HepG2 (cell line): Measurements from ENCODE around the gene ERV3-1. TPM values are rescaled to one million over a fixed set of nuclear protein-coding genes. Genes with fewer than 3 reads are reported as not detected.

Source experiments
- ATAC-seq: fragments of 200-7000 bp; cut with Tn5 transposase; 3 replicates; pipeline ENCODE4 v1.9.1; 2020; ENCODE audit warnings: mild to moderate bottlenecking, moderate library complexity
- Bru-seq: library from RNA; stranded (reverse); fragments of 400-500 nt; gene quantifications from one replicate; lab custom pipeline; 2021; lab: Mats Ljungman, UMichigan
- BruChase-seq, 2 experiments: library from RNA; stranded (reverse); fragments of 400-500 nt; gene quantifications; one replicate each; lab custom pipeline; 2021; lab: Mats Ljungman, UMichigan
- BruUV-seq: library from RNA; stranded (reverse); fragments of 400-500 nt; replicated peaks from 2 replicates; lab custom pipeline; 2021; lab: Mats Ljungman, UMichigan
- CTCF ChIA-PET: fragments of 300-600 bp; formaldehyde crosslinking; extraction: SDS; loops from one replicate; lab custom pipeline; 2021; ENCODE audit warnings: low total read pairs, inconsistent platforms, low intra/inter-chr PET ratio; lab: Yijun Ruan, JAX
- POLR2A ChIA-PET: fragments of 350-600 bp; sonication (Branson Sonifier 250); formaldehyde crosslinking; loops from one replicate; lab custom pipeline; 2020; ENCODE audit warnings: antibody characterized with exemption, inconsistent platforms; lab: Yijun Ruan, JAX
- DNase-seq: peaks from one replicate; pipeline ENCODE4 v3.0.0-alpha.2; 2015; ENCODE audit warnings: low spot score
- FAIRE-seq: peaks from 3 replicates; lab custom pipeline; 2011; peaks lifted over from hg19 to GRCh38; lab: Jason Lieb, UNC
- H2AFZ ChIP-seq: one replicate; pipeline ENCODE4 v1.6.1; 2011; ENCODE audit warnings: low read length, inconsistent platforms
- H3K27ac ChIP-seq: fragments of 300-600 bp; 3 replicates; pipeline ENCODE4 v1.8.0; 2011; ENCODE audit warnings: mixed run types, mild to moderate bottlenecking, mixed read lengths, low read length, inconsistent platforms; ENCODE audit not compliant: insufficient read depth; ENCODE audit errors: extremely low read length
- H3K27me3 ChIP-seq, 2 experiments: fragments of 200-600 bp in 1 of 2; 2 replicates in 1 of 2; 3 replicates in 1 of 2; pipeline versions ENCODE4 v1.6.0 to v1.8.0; 2011; ENCODE audit warnings: low read length in 2 of 2, mild to moderate bottlenecking in 2 of 2, moderate library complexity in 2 of 2, inconsistent platforms in 1 of 2; ENCODE audit not compliant: insufficient read depth in 2 of 2, control insufficient read depth in 1 of 2
- H3K36me3 ChIP-seq, 2 experiments: fragments of 200-600 bp in 1 of 2; replicated peaks in 1 of 2; 2 replicates in 1 of 2; 3 replicates in 1 of 2; pipeline versions ENCODE4 v1.5.1 to v1.8.0; 2011; ENCODE audit warnings: low read length in 2 of 2, inconsistent platforms in 1 of 2; ENCODE audit not compliant: insufficient read depth in 2 of 2, control insufficient read depth in 1 of 2
- H3K4me1 ChIP-seq: 2 replicates; pipeline ENCODE4 v1.5.1; 2012; ENCODE audit warnings: low read length, inconsistent platforms; ENCODE audit not compliant: insufficient read depth
- H3K4me2 ChIP-seq: 2 replicates; pipeline ENCODE4 v1.6.0; 2011; ENCODE audit warnings: low read depth, low read length, inconsistent platforms
- H3K4me3 ChIP-seq, 3 experiments: fragments of 200-600 bp in 1 of 3; sonication (generic), shearing (Covaris generic) in 1 of 3; replicated peaks in 1 of 3; 2 replicates each; pipeline ENCODE4 v1.5.1; 2011 to 2016; ENCODE audit warnings: low read length in 3 of 3, inconsistent platforms in 2 of 3, low read depth in 2 of 3, mild to moderate bottlenecking in 2 of 3, control low read depth in 1 of 3, mixed read lengths in 1 of 3; ENCODE audit not compliant: insufficient read depth in 1 of 3
- H3K79me2 ChIP-seq: one replicate; pipeline ENCODE4 v1.6.1; 2011; ENCODE audit warnings: low read length, inconsistent platforms; ENCODE audit not compliant: insufficient read depth
- H3K9ac ChIP-seq: 2 replicates; pipeline ENCODE4 v1.6.0; 2011; ENCODE audit warnings: mild to moderate bottlenecking, low read depth, low read length, inconsistent platforms; ENCODE audit not compliant: insufficient read depth
- H3K9me3 ChIP-seq: 2 replicates; pipeline ENCODE4 v1.5.1; 2012; ENCODE audit warnings: mild to moderate bottlenecking, low read length
- H4K20me1 ChIP-seq: 2 replicates; pipeline ENCODE4 v1.6.0; 2011; ENCODE audit warnings: inconsistent platforms, mild to moderate bottlenecking, low read length, moderate library complexity; ENCODE audit not compliant: insufficient read depth
- MAZ ChIP-seq, 2 experiments: sonication (generic) in 1 of 2; formaldehyde crosslinking in 1 of 2; IDR thresholded peaks; 2 replicates each; pipeline versions ENCODE4 v1.5.0 to v1.6.1; 2012 to 2020; ENCODE audit warnings: low read depth in 2 of 2, mild to moderate bottlenecking in 2 of 2, borderline replicate concordance in 1 of 2, improper control_type of control experiment in 1 of 2, low read length in 1 of 2, missing genetic modification reagents in 1 of 2, moderate library complexity in 1 of 2
- POGZ ChIP-seq: sonication (generic); formaldehyde crosslinking; IDR thresholded peaks from 2 replicates; pipeline ENCODE4 v1.4.0; 2020; ENCODE audit warnings: mild to moderate bottlenecking, missing genetic modification reagents
- SP1 ChIP-seq, 2 experiments: fragments of 450-650 bp in 1 of 2; sonication (generic) in 1 of 2; formaldehyde crosslinking in 1 of 2; IDR thresholded peaks; 2 replicates each; pipeline versions ENCODE4 v1.4.0 to v1.6.1; 2016 to 2020; ENCODE audit warnings: missing genetic modification reagents in 1 of 2
- ZNF607 ChIP-seq: sonication (generic); formaldehyde crosslinking; IDR thresholded peaks from 2 replicates; pipeline ENCODE4 v1.5.1; 2020; ENCODE audit warnings: missing genetic modification reagents, mild to moderate bottlenecking, borderline replicate concordance
- ZSCAN31 ChIP-seq: sonication (generic); formaldehyde crosslinking; IDR thresholded peaks from 2 replicates; pipeline ENCODE4 v1.5.0; 2020; ENCODE audit warnings: low read depth, mild to moderate bottlenecking, missing genetic modification reagents
- WGBS: methylation state at CpG from one replicate; pipeline ENCODE4 v1.1.6; 2017; ENCODE audit warnings: low lambda C conversion rate; 5-methylcytosine and 5-hydroxymethylcytosine counted together
- in situ Hi-C: cut with HindIII; loops from 2 replicates; pipeline ENCODE4 v1.10.0; 2017; ENCODE audit warnings: low pct_unique_long_range_greater_than_20kb; ENCODE audit not compliant: extremely low pct_ligation_motif_present
- intact Hi-C: fragments of 100-400 bp; cut with micrococcal nuclease; formaldehyde crosslinking; loops from one replicate; pipeline ENCODE4 v1.10.0; 2022; ENCODE audit not compliant: unreplicated experiment
- long read RNA-seq, 2 experiments: library from RNA in 1 of 2; library from polyadenylated mRNA in 1 of 2; stranded (forward) in 1 of 2; unstranded in 1 of 2; transcript quantifications; one replicate each; pipeline ENCODE4 v2.0.0, GENCODE V29; 2019 to 2022
- polyA minus RNA-seq, 3 experiments: library from RNA; depleted of rRNA, polyadenylated mRNA; stranded (reverse); fragments of >200 nt; gene quantifications; 2 replicates each; pipeline ENCODE4 v1.2.3, GENCODE V29; 2011; ENCODE audit warnings: low replicate concordance in 1 of 3
- polyA plus RNA-seq, 8 experiments: library from polyadenylated mRNA; depleted of rRNA in 3 of 8; stranded (reverse) in 7 of 8; unstranded in 1 of 8; fragments of >200 nt; fragmentation: Illumina TruSeq in 4 of 8; extraction: Trizol in 4 of 8; gene quantifications; 2 replicates each; pipeline versions ENCODE4 v1.2.1 to v1.2.3, GENCODE V29; 2011 to 2016; ENCODE audit warnings: low read depth in 4 of 8, missing spikeins in 1 of 8, mixed read lengths in 1 of 8; ENCODE audit not compliant: insufficient read depth in 1 of 8
- total RNA-seq, 5 experiments: library from RNA; depleted of rRNA; stranded (reverse); fragments of >200 nt; fragmentation: Illumina TruSeq; extraction: Trizol; gene quantifications; 2 replicates each; pipeline ENCODE4 v1.2.3, GENCODE V29; 2016; ENCODE audit warnings: low read depth in 1 of 5
- TF ChIP-seq, protein P1 (sequence below): sonication (generic); formaldehyde crosslinking; IDR thresholded peaks from 2 replicates; pipeline ENCODE4 v1.4.0; 2020; ENCODE audit warnings: missing genetic modification reagents
- TF ChIP-seq, protein P2 (sequence below): sonication (generic); formaldehyde crosslinking; IDR thresholded peaks from 2 replicates; pipeline ENCODE4 v1.8.1; 2023; ENCODE audit warnings: mild to moderate bottlenecking, missing genetic modification reagents, borderline replicate concordance
- TF ChIP-seq, protein P3 (sequence below): sonication (generic); formaldehyde crosslinking; IDR thresholded peaks from 2 replicates; pipeline ENCODE4 v1.5.0; 2020; ENCODE audit warnings: missing genetic modification reagents

Gene ERV3-1, protein sequence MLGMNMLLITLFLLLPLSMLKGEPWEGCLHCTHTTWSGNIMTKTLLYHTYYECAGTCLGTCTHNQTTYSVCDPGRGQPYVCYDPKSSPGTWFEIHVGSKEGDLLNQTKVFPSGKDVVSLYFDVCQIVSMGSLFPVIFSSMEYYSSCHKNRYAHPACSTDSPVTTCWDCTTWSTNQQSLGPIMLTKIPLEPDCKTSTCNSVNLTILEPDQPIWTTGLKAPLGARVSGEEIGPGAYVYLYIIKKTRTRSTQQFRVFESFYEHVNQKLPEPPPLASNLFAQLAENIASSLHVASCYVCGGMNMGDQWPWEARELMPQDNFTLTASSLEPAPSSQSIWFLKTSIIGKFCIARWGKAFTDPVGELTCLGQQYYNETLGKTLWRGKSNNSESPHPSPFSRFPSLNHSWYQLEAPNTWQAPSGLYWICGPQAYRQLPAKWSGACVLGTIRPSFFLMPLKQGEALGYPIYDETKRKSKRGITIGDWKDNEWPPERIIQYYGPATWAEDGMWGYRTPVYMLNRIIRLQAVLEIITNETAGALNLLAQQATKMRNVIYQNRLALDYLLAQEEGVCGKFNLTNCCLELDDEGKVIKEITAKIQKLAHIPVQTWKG
- total RNA-seq (2016; rRNA removed; fragmentation: Illumina TruSeq; extraction: Trizol) = 12.0 and 20.4 TPM in 2 replicates
- total RNA-seq (2016; cell fraction: cytosol; rRNA removed; fragmentation: Illumina TruSeq; extraction: Trizol; ENCODE audit: low read depth) = 4.2 and 5.2 TPM in 2 replicates
- 11.8 and 20.6 TPM in 2 replicates for total RNA-seq (2016; cell fraction: insoluble cytoplasmic fraction; rRNA removed; fragmentation: Illumina TruSeq; extraction: Trizol)
- total RNA-seq (2016; cell fraction: membrane; rRNA removed; fragmentation: Illumina TruSeq; extraction: Trizol) = 10.8 and 11.0 TPM in 2 replicates
- total RNA-seq (2016; cell fraction: nucleus; rRNA removed; fragmentation: Illumina TruSeq; extraction: Trizol) = 43.8 and 47.3 TPM in 2 replicates
- 86.3 and 91.5 TPM in 2 replicates for polyA plus RNA-seq (2011; rRNA removed)
- polyA plus RNA-seq (2011; cell fraction: cytosol; rRNA removed) = 34.9 and 51.4 TPM in 2 replicates
- polyA plus RNA-seq (2011; cell fraction: nucleus; rRNA removed) = 133 and 172 TPM in 2 replicates
- polyA plus RNA-seq (2012) = 61.3 and 79.8 TPM in 2 replicates
- 4.3 and 5.7 TPM in 2 replicates for polyA plus RNA-seq (2016; cell fraction: cytosol; fragmentation: Illumina TruSeq; extraction: Trizol; ENCODE audit: low read depth)
- 11.4 and 12.5 TPM in 2 replicates for polyA plus RNA-seq (2016; cell fraction: insoluble cytoplasmic fraction; fragmentation: Illumina TruSeq; extraction: Trizol; ENCODE audit: low read depth)
- polyA plus RNA-seq (2016; cell fraction: membrane; fragmentation: Illumina TruSeq; extraction: Trizol; ENCODE audit: low read depth) = 5.7 and 11.4 TPM in 2 replicates
- 43.2 and 50.3 TPM in 2 replicates for polyA plus RNA-seq (2016; cell fraction: nucleus; fragmentation: Illumina TruSeq; extraction: Trizol; ENCODE audit: insufficient read depth, low read depth)
- 3.1 and 62.8 TPM in 2 replicates for polyA minus RNA-seq (2011; rRNA and poly(A)+ RNA removed; ENCODE audit: low replicate concordance)
- polyA minus RNA-seq (2011; cell fraction: cytosol; rRNA and poly(A)+ RNA removed) = 25.1 and 31.4 TPM in 2 replicates
- polyA minus RNA-seq (2011; cell fraction: nucleus; rRNA and poly(A)+ RNA removed) = 275 and 346 TPM in 2 replicates
- percentile 96 among the genes with signal in this experiment for Bru-seq, nascent RNA
- BruChase-seq, experiment 1, labeled RNA remaining after a 6-hour chase = percentile 87 among the genes with signal in this experiment
- percentile 92 among the genes with signal in this experiment for BruChase-seq, experiment 2, labeled RNA remaining after a 2-hour chase
- long read RNA-seq, experiment 1, partial matches to known transcripts = 0 of 14 reads
- long read RNA-seq, experiment 1, other reads (novel, unspliced or antisense) = 5 of 14 reads
- long read RNA-seq, experiment 2, transcript ERV3-1-201 (2 exons, 2,719 nt) = major isoform, 29 of 43 reads
- long read RNA-seq, experiment 2, partial matches to known transcripts = 0 of 43 reads
- long read RNA-seq, experiment 2, other reads (novel, unspliced or antisense) = 9 of 43 reads

DNA sequence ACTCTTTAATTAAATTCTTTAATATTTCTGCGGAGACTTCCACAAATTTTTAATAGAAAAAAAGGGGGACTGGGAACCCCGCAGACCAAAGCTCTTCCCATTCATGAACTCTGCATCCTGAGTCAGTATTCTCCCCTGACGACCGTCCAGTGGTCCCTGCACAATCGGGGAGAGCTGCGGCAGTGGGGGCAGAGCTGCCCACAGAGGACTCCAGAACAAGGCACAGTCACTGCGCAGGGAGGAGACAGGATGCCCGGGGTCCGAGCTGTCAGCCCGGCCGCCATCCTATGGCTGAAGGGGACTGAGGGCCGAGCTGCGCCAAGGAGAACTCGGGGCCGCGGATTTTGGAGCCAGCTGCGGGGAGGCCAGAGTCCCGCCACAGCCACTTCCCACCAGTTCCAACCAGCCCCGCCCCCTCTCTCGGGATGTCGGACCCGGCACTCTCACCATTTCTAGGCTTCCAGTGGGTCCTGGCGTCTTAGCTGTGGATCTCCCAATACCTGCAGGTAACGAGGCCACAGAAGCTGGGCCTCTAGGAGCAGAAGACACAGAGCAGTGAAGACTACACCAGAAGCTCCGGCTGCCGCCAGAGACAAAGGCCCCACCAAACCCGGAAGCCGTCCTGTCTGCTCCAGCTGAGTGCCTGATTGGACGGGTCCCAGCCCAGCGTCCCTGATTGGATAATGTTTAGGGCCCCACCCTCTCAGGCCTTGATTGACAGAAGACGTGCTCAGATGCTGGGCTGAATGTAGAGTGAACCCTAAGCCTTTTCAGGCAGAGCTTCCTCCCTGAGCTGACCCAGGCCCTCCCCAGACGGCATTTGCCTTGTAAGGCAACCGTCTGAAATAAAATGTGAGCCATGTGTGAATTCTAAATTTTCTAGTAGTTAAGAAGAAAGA, at the start of gene ERV3-1:
TSS of gene ERV3-1 (minus strand) at position 594 of the 899 bp plus-strand sequence. CDS start 13,661 bp downstream, outside the sequence.
- Histone ChIP-seq H3K4me3 (peak within 1 kb of the TSS; percentile 93 to 97 (median 93)), H3K4me1 (peaks cover 52% of the 10 kb centered on the region), H3K4me2 (peak within 1 kb of the TSS; percentile 84), H3K9me3 (no peaks in the 10 kb centered on the region), H3K36me3 (peaks cover 0 to 4% of the 10 kb centered on the region in 2 experiments; a peak in 3 of 5 replicates), H3K79me2 (peaks cover 53% of the 10 kb centered on the region), H3K27me3 (no peaks in the 10 kb centered on the region; a peak in 3 of 5 replicates), H4K20me1 (peaks cover 5% of the 10 kb centered on the region; the same call in 1 of the 2 replicates), H3K9ac (peak within 1 kb of the TSS; percentile 94), H3K27ac (peak within 1 kb of the TSS; percentile 90), H2AFZ (no peak within 1 kb of the TSS)
- peak; percentile 98 for ATAC-seq
- CTCF ChIA-PET = no interaction called here
- intact Hi-C loops = no loop called here
- in situ Hi-C loops = no loop called here
- WGBS = under 1% methylated on average over 11 of the region's 33 CpGs
- POLR2A ChIA-PET = interaction anchor here (0.8 to 5.2 kb wide), 22 partner anchors 9 to 469 kb away, joined by 3 to 68 read pairs (median 4); partner anchors contain the start of genes ZNF117 and ZNF273
- DNase-seq = peak; percentile 97
- FAIRE-seq = peak; percentile 94
- BruUV-seq = TSS peak; percentile 55
- TF ChIP-seq, protein P1, sequence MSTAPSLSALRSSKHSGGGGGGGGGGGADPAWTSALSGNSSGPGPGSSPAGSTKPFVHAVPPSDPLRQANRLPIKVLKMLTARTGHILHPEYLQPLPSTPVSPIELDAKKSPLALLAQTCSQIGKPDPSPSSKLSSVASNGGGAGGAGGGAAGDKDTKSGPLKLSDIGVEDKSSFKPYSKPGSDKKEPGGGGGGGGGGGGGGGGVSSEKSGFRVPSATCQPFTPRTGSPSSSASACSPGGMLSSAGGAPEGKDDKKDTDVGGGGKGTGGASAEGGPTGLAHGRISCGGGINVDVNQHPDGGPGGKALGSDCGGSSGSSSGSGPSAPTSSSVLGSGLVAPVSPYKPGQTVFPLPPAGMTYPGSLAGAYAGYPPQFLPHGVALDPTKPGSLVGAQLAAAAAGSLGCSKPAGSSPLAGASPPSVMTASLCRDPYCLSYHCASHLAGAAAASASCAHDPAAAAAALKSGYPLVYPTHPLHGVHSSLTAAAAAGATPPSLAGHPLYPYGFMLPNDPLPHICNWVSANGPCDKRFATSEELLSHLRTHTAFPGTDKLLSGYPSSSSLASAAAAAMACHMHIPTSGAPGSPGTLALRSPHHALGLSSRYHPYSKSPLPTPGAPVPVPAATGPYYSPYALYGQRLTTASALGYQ = 0 out of 2 replicates have a peak, but pooled peaks have one; percentile 14
- TF ChIP-seq MAZ (IDR thresholded peaks at IDR 0.05; ENCODE audit: borderline replicate concordance, low read depth, low read length) = no peak
- TF ChIP-seq MAZ (CRISPR knock-in tag; IDR thresholded peaks at IDR 0.05; ENCODE audit: low read depth) = peak; percentile 76
- TF ChIP-seq, protein P2, sequence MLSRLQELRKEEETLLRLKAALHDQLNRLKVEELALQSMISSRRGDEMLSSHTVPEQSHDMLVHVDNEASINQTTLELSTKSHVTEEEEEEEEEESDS (CRISPR knock-in tag) = no peak
- TF ChIP-seq ZNF607 (CRISPR knock-in tag) = peak; percentile 65; the same call in 1 of the 2 replicates
- TF ChIP-seq, protein P3, sequence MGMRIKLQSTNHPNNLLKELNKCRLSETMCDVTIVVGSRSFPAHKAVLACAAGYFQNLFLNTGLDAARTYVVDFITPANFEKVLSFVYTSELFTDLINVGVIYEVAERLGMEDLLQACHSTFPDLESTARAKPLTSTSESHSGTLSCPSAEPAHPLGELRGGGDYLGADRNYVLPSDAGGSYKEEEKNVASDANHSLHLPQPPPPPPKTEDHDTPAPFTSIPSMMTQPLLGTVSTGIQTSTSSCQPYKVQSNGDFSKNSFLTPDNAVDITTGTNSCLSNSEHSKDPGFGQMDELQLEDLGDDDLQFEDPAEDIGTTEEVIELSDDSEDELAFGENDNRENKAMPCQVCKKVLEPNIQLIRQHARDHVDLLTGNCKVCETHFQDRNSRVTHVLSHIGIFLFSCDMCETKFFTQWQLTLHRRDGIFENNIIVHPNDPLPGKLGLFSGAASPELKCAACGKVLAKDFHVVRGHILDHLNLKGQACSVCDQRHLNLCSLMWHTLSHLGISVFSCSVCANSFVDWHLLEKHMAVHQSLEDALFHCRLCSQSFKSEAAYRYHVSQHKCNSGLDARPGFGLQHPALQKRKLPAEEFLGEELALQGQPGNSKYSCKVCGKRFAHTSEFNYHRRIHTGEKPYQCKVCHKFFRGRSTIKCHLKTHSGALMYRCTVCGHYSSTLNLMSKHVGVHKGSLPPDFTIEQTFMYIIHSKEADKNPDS = no peak
- TF ChIP-seq ZSCAN31 (CRISPR knock-in tag) = peak; percentile 92
- no peak for TF ChIP-seq SP1 (IDR thresholded peaks at IDR 0.05)
- TF ChIP-seq SP1 (CRISPR knock-in tag; IDR thresholded peaks at IDR 0.05) = peak; percentile 40; the same call in 1 of the 2 replicates
- TF ChIP-seq POGZ (CRISPR knock-in tag) = peak; percentile 78
